Measurements from ENCODE around the gene MAPK11.

The MAPK11 gene

DNA sequence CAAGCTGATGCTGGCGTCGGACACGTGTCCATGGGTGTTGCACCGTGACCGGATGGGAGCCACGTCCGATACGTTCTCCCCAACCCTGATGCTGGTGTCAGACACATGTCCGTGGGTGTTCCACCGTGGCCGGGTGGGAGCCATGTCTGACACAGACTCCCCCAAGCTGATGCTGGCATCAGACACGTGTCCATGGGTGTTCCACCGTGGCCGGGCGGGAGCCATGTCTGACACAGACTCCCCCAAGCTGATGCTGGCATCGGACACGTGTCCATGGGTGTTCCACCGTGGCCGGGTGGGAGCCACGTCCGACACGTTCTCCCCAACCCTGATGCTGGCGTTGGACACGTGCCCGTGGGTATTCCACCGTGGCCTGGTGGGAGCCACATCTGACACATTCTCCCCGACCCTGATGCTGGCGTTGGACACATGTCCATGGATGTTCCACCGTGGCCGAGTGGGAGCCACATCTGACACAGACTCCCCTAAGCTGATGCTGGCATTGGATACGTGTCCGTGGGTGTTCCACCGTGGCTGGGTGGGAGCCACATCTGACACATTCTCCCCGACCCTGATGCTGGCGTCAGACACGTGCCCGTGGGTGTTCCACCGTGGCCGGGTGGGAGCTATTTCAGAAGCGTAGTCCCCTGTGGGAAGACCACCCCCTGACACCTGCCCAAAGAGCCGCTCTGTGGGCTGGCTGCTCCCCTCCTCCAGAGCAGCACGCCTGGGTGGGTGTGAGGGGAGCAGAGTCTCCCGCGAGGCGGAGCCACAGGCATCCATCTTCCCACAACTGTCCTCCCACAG is 49.4 kb downstream of the MAPK11 start:
- Histone ChIP-seq H3K4me1 (ENCODE audit: insufficient read depth, low read length) (no peaks in the 10 kb centered on the region), H3K9ac (ENCODE audit: low read depth, low read length) (no peak overlapping the region), H3K9me3 (ENCODE audit: control insufficient read depth, insufficient read depth, low read length) (no peaks in the 10 kb centered on the region), H3K36me3 (ENCODE audit: insufficient read depth, low read length) (peaks cover 13% of the 10 kb centered on the region)

GRCh38 chr22:50219800-50220602 is 50.2 kb downstream of the MAPK11 start:
- Histone ChIP-seq H3K36me3 (ENCODE audit: insufficient read depth, low read length) (peaks cover 13% of the 10 kb centered on the region), H3K9me3 (ENCODE audit: control insufficient read depth, insufficient read depth, low read length) (no peaks in the 10 kb centered on the region), H3K4me1 (ENCODE audit: insufficient read depth, low read length) (no peaks in the 10 kb centered on the region), H3K9ac (ENCODE audit: low read depth, low read length) (no peak overlapping the region)

DNA sequence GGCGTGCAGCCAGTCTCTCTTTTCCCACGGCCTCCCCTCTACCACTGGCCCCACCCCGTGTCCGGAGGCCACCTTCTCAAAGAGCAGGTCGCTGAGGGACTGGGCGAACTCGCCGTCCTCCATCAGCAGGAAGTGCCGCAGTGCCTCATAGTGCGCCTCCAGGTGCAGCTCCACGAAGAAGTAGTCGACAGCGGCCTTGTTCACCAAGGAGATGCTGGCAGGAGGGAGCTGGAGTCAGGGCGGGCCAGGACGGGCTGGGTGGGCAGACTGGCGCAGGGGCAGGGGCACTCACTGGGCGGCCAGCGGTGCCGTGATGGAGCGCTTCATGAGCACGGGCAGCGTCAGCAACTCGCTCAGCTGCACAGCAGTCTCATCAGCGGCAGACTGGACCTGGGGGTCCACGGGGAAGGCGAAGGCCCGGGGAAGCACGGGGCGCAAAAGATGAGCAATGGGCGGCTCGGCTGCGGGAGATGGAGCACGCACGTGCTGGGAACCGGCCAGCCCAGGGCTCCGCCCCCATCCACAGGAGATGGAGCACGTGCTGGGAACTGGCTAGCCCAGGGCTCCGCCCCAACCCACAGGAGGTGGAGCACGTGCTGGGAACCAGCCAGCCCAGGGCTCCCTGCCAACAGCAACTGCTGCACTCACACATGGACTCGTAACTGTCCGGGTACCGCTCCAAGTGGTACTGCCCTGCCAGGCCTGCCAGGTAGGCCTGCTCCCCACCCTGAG is 51.0 kb downstream of the MAPK11 start:
- Histone ChIP-seq H3K4me1 (ENCODE audit: insufficient read depth, low read length) (no peaks in the 10 kb centered on the region), H3K36me3 (ENCODE audit: insufficient read depth, low read length) (peaks cover 13% of the 10 kb centered on the region), H3K9me3 (ENCODE audit: control insufficient read depth, insufficient read depth, low read length) (no peaks in the 10 kb centered on the region), H3K9ac (ENCODE audit: low read depth, low read length) (no peak overlapping the region)

GRCh38 chr22:50218153-50218995 is 51.8 kb downstream of the MAPK11 start:
- H3K9me3 ChIP-seq (ENCODE audit: control insufficient read depth, insufficient read depth, low read length), result no peaks in the 10 kb centered on the region
- H3K9ac ChIP-seq (ENCODE audit: low read depth, low read length), result no peak overlapping the region
- no peaks in the 10 kb centered on the region for H3K4me1 ChIP-seq (ENCODE audit: insufficient read depth, low read length)
- peaks cover 9% of the 10 kb centered on the region for H3K36me3 ChIP-seq (ENCODE audit: insufficient read depth, low read length)

- Histone ChIP-seq H3K9ac (ENCODE audit: low read depth, low read length) (no peak overlapping the region), H3K9me3 (ENCODE audit: control insufficient read depth, insufficient read depth, low read length) (no peaks in the 10 kb centered on the region), H3K36me3 (ENCODE audit: insufficient read depth, low read length) (peaks cover 9% of the 10 kb centered on the region), H3K4me1 (ENCODE audit: insufficient read depth, low read length) (no peaks in the 10 kb centered on the region)
Observed at GRCh38 chr22:50217543-50218152, 52.5 kb downstream of the MAPK11 start.

GRCh38 chr22:50216684-50217520 is 53.3 kb downstream of the MAPK11 start:
- Histone ChIP-seq H3K9ac (ENCODE audit: low read depth, low read length) (no peak overlapping the region), H3K36me3 (ENCODE audit: insufficient read depth, low read length) (peaks cover 9% of the 10 kb centered on the region), H3K4me1 (ENCODE audit: insufficient read depth, low read length) (no peaks in the 10 kb centered on the region), H3K9me3 (ENCODE audit: control insufficient read depth, insufficient read depth, low read length) (no peaks in the 10 kb centered on the region)

DNA sequence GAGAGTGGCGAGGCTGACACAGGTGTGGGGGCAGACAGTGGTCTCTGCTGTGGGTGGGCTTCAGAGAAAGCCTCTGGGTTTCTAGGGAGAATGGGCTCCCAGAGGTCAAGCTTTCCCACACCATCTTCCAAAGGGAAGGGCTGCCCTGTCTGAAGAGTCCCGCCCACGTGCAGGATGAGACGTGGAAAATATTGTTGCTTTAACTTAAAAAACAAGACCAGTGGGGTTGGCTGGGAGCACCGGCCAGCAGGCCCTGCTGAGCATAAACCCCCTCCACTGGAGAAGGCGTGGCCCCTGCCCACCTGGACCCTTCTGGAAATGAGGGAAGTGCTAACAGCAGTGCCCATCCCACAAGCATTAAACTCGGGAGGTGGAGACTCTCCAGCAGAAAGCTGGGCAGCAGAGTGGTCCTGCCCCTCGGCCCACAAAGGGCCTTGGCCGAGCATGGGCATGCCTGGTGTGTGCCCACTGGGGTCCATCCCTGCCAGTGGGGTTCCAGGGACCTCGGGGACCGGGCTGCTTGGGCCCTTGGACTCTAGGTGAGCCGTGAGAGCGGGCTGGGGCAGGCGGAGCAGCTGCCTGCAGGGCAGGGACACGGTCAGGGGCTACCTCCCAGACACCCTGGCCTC is 54.0 kb downstream of the MAPK11 start:
- Histone ChIP-seq H3K9me3 (ENCODE audit: control insufficient read depth, insufficient read depth, low read length) (no peaks in the 10 kb centered on the region), H3K4me1 (ENCODE audit: insufficient read depth, low read length) (no peaks in the 10 kb centered on the region), H3K9ac (ENCODE audit: low read depth, low read length) (no peak overlapping the region), H3K36me3 (ENCODE audit: insufficient read depth, low read length) (peaks cover 12% of the 10 kb centered on the region)

- peaks cover 18% of the 10 kb centered on the region for H3K36me3 ChIP-seq (ENCODE audit: insufficient read depth, low read length)
- no peaks in the 10 kb centered on the region for H3K4me1 ChIP-seq (ENCODE audit: insufficient read depth, low read length)
- H3K9me3 ChIP-seq (ENCODE audit: control insufficient read depth, insufficient read depth, low read length), result no peaks in the 10 kb centered on the region
- no peak overlapping the region for H3K9ac ChIP-seq (ENCODE audit: low read depth, low read length)
Observed at GRCh38 chr22:50215297-50216054, 54.7 kb downstream of the MAPK11 start.

Data from ES-I3 (cell line).